ENCODE data around the gene CASP7. TPM values are rescaled to one million over a fixed set of nuclear protein-coding genes. Genes with fewer than 3 reads are reported as not detected.

Gene CASP7
- total RNA-seq, 3 donors from 2014 or later, result 19.0 to 27.2 (median 24.3) TPM

DNA sequence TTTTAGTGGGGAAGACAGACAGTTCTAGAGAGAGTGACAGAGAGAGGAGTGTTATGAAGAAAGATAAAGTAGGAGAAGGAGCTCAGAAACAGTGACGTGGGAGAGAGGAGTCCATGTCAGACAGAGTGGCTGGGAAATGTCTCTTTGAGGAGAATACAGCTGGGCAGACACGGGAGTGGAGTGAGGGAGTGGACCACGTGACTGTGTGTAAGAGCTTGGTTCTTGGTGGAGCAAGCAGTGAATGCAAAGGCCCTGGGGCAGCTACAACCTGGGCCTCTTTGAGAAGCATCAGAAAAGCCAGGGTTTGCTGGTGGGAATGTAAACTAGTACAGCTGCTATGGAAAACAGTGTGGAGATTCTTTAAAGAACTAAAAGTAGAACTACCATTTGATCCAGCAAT is 59.9 kb downstream of the CASP7 start:
- no peaks in the 10 kb centered on the region for H3K4me1 ChIP-seq
- intact Hi-C loops (cut with DNase I; ENCODE audit: low total_unique reads), result no loop called here
- no peaks in the 10 kb centered on the region for H3K36me3 ChIP-seq
- DNase-seq (ENCODE audit: low spot score in 2 of 2), result no peak
- no peak overlapping the region for H3K4me3 ChIP-seq
- no peak overlapping the region for H3K27ac ChIP-seq
- no peak for TF ChIP-seq POLR2A (IDR thresholded peaks at IDR 0.05)
- TF ChIP-seq, protein P1, sequence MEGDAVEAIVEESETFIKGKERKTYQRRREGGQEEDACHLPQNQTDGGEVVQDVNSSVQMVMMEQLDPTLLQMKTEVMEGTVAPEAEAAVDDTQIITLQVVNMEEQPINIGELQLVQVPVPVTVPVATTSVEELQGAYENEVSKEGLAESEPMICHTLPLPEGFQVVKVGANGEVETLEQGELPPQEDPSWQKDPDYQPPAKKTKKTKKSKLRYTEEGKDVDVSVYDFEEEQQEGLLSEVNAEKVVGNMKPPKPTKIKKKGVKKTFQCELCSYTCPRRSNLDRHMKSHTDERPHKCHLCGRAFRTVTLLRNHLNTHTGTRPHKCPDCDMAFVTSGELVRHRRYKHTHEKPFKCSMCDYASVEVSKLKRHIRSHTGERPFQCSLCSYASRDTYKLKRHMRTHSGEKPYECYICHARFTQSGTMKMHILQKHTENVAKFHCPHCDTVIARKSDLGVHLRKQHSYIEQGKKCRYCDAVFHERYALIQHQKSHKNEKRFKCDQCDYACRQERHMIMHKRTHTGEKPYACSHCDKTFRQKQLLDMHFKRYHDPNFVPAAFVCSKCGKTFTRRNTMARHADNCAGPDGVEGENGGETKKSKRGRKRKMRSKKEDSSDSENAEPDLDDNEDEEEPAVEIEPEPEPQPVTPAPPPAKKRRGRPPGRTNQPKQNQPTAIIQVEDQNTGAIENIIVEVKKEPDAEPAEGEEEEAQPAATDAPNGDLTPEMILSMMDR (IDR thresholded peaks at IDR 0.05), result no peak
- no peak for TF ChIP-seq POLR2AphosphoS5 (IDR thresholded peaks at IDR 0.05)
- H3K27me3 ChIP-seq, result no peaks in the 10 kb centered on the region
- no peaks in the 10 kb centered on the region for H3K9me3 ChIP-seq

DNA sequence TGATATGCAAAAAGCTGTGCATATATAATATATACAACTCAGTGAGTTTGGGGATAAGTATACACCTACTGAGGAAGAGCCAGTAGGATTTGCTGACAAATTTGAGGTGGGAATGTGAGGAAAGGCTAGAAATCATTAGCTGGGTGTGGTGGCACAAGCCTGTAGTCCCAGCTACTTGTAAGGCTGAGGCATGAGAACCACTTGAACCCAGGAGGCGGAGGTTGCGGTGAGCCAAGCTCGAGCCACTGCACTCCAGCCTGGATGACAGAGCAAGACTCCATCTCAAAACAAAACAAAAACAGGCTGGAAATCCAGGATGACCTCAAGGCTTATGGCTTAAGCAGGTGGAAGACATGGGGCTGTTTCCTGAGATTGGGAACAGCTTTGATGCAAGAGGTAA is 61.1 kb downstream of the CASP7 start:
- H3K27ac ChIP-seq, result no peak overlapping the region
- no peaks in the 10 kb centered on the region for H3K36me3 ChIP-seq
- no peaks in the 10 kb centered on the region for H3K27me3 ChIP-seq
- no peaks in the 10 kb centered on the region for H3K9me3 ChIP-seq
- no peaks in the 10 kb centered on the region for H3K4me1 ChIP-seq
- DNase-seq (ENCODE audit: low spot score in 2 of 2), result no peak
- H3K4me3 ChIP-seq, result no peak overlapping the region
- intact Hi-C loops (cut with DNase I; ENCODE audit: low total_unique reads), result no loop called here
- TF ChIP-seq POLR2A (IDR thresholded peaks at IDR 0.05) (no peak), POLR2AphosphoS5 (IDR thresholded peaks at IDR 0.05) (no peak)
- TF ChIP-seq, protein P1 (IDR thresholded peaks at IDR 0.05), result no peak

DNA sequence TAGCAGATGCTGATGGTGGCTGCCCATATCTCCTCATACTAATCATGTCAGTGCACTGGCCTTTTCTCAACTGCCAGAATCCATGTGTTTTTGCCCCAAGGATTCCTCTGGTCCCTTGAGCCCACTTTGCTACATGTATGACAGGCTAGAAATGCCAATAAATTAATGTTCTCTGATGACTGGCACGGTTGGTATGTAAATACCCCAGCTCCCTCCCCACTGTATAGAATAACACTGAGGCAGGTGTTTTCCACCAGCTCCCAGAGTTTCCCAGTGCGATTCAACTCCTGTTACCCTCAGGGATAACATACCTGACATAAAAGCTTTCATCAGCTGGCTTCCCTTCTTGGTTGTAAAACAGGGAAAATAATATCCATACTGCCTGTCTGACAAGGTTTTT is 62.8 kb downstream of the CASP7 start:
- Histone ChIP-seq H3K4me3 (no peak overlapping the region), H3K27ac (no peak overlapping the region), H3K27me3 (no peaks in the 10 kb centered on the region), H3K9me3 (no peaks in the 10 kb centered on the region), H3K36me3 (no peaks in the 10 kb centered on the region), H3K4me1 (no peaks in the 10 kb centered on the region)
- no peak for DNase-seq (ENCODE audit: low spot score in 2 of 2)
- intact Hi-C loops (cut with DNase I; ENCODE audit: low total_unique reads), result no loop called here
- TF ChIP-seq POLR2A (IDR thresholded peaks at IDR 0.05), result no peak
- no peak for TF ChIP-seq POLR2AphosphoS5 (IDR thresholded peaks at IDR 0.05)
- TF ChIP-seq, protein P1 (IDR thresholded peaks at IDR 0.05), result no peak

DNA sequence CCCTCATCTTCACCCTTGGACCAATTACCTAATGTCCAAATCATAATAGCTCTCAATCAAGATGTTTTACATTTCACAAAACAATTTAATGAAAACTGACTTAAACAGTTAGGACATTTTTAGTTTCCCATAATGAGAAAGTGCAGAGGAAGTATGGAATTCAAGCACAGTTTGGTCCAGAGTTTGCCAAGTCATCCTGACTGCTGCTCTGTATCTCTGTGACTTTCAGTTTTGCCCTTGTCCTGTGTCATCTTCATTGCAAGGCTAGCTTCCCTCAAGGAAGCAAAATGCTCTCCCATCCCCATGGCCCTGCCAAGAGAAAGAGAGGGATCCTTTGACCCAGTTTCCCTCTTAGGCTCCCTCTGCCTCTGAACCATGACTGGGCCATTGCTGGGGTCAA is 63.9 kb downstream of the CASP7 start:
- TF ChIP-seq POLR2A (IDR thresholded peaks at IDR 0.05) (no peak), POLR2AphosphoS5 (IDR thresholded peaks at IDR 0.05) (no peak)
- TF ChIP-seq, protein P1 (IDR thresholded peaks at IDR 0.05), result no peak
- H3K27me3 ChIP-seq, result no peaks in the 10 kb centered on the region
- H3K4me1 ChIP-seq, result no peaks in the 10 kb centered on the region
- intact Hi-C loops (cut with DNase I; ENCODE audit: low total_unique reads), result no loop called here
- no peak overlapping the region for H3K4me3 ChIP-seq
- DNase-seq (ENCODE audit: low spot score in 2 of 2), result no peak
- H3K36me3 ChIP-seq, result no peaks in the 10 kb centered on the region
- no peak overlapping the region for H3K27ac ChIP-seq
- H3K9me3 ChIP-seq, result no peaks in the 10 kb centered on the region

DNA sequence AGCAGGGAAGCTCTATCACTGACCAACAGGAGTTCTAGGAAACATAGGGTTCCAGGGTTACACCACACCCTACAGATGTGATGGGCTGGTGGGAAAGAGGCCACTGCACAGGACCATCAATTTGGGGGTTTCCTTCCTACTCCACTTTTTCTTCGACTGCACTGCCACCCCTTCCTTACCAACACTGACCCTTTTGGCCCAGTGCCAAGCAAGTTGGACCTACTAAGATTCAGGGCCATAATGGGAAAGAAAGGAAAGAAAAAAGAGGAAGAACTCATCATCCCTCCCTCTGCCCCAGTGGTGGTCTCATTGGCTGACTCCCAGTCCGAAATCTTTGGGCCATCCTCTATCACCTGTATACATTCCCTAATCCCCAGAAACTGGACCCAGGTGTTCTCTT is 65.7 kb downstream of the CASP7 start:
- H3K36me3 ChIP-seq, result no peaks in the 10 kb centered on the region
- H3K27ac ChIP-seq, result no peak overlapping the region
- H3K4me1 ChIP-seq, result no peaks in the 10 kb centered on the region
- no peaks in the 10 kb centered on the region for H3K9me3 ChIP-seq
- H3K27me3 ChIP-seq, result no peaks in the 10 kb centered on the region
- no peak for DNase-seq (ENCODE audit: low spot score in 2 of 2)
- no peak overlapping the region for H3K4me3 ChIP-seq
- TF ChIP-seq, protein P1 (IDR thresholded peaks at IDR 0.05), result no peak
- no peak for TF ChIP-seq POLR2AphosphoS5 (IDR thresholded peaks at IDR 0.05)
- TF ChIP-seq POLR2A (IDR thresholded peaks at IDR 0.05), result no peak
- intact Hi-C loops (cut with DNase I; ENCODE audit: low total_unique reads), result no loop called here
